GM12865 (cell line): ENCODE results near the gene FER1L5.
"Not testable (repeated sequence)": the region's sequence is repeated elsewhere in the genome, so short reads cannot be mapped to it uniquely, and the experiment has no call there.

Source experiments
- DNase-seq: peaks from one replicate; pipeline ENCODE4 v3.0.0; 2010; ENCODE audit warnings: low read depth
- H3K4me3 ChIP-seq: 2 replicates; pipeline ENCODE4 v1.5.1; 2011; ENCODE audit warnings: mild to moderate bottlenecking, low read depth, low read length, control low read depth
- CTCF ChIP-seq: IDR thresholded peaks from 2 replicates; pipeline ENCODE4 v1.5.1; 2011; ENCODE audit warnings: low read length, control low read depth, low read depth, inconsistent platforms; ENCODE audit not compliant: insufficient read depth; ENCODE audit errors: missing control alignments

Gene FER1L5

GRCh38 chr2:96649342-96649741, 6.8 kb downstream of the FER1L5 start:
- H3K4me3 ChIP-seq = no peak overlapping the region
- TF ChIP-seq CTCF = no peak
- no peak for DNase-seq

- no peak for TF ChIP-seq CTCF
- DNase-seq = no peak
Observed at GRCh38 chr2:96651793-96652192, 9.2 kb downstream of the FER1L5 start.

GRCh38 chr2:96654791-96655190, 12.2 kb downstream of the FER1L5 start:
- H3K4me3 ChIP-seq, DNase-seq: not testable (repeated sequence)

More at GRCh38 chr2:96651793-96652192, 9.2 kb downstream of the FER1L5 start:
- H3K4me3 ChIP-seq = no peak overlapping the region

GRCh38 chr2:96655526-96655925, 13.0 kb downstream of the FER1L5 start:
- DNase-seq = no peak
- TF ChIP-seq CTCF = no peak
- H3K4me3 ChIP-seq = no peak overlapping the region

GRCh38 chr2:96656540-96656939, 14.0 kb downstream of the FER1L5 start:
- no peak for TF ChIP-seq CTCF
- H3K4me3 ChIP-seq = no peak overlapping the region
- DNase-seq = no peak

- no peak for TF ChIP-seq CTCF
- no peak for DNase-seq
- H3K4me3 ChIP-seq = no peak overlapping the region
Observed at GRCh38 chr2:96661324-96661723, 18.8 kb downstream of the FER1L5 start.

- no peak for TF ChIP-seq CTCF
- DNase-seq = no peak
- no peak overlapping the region for H3K4me3 ChIP-seq
Observed at GRCh38 chr2:96662360-96662759, 19.8 kb downstream of the FER1L5 start.
